ENCODE results near the gene OR2S2.

DNA sequence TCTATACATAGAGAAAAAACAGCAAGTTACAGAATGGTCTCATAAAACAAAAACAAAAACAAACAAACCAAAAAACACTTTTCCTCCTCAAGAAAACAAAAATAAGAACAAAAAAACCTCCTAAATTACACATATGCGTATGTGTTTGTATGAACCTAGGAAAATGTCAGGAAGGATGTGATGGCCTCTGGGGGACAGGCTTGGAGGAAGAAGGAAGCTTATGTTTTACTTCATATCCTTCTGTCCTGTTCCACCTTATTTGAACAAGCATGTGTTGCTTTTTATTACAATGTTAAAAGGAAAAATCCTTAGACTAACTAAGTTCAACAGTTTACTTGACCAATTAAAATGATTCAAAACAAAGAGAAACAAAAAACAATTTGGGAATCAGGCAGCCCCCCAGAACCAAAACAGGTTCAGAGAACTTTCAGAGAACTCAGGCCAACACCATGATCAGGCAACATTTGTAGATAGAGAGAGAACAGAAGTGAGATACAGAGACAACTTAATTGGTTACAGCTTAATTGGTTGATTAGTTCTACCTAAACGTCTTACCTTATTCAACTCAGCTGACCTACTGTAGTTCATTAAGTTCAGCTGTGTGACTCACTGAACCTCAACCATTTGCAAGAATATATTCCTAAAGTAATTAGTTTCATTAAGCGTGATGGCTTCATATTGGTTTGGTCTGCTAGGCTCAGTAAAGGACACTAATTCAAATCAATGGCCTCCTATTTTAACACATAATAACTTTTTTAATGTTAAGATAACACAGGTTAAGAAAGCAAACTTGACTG is 38.5 kb downstream of the OR2S2 start:
- TF ChIP-seq, protein P1, sequence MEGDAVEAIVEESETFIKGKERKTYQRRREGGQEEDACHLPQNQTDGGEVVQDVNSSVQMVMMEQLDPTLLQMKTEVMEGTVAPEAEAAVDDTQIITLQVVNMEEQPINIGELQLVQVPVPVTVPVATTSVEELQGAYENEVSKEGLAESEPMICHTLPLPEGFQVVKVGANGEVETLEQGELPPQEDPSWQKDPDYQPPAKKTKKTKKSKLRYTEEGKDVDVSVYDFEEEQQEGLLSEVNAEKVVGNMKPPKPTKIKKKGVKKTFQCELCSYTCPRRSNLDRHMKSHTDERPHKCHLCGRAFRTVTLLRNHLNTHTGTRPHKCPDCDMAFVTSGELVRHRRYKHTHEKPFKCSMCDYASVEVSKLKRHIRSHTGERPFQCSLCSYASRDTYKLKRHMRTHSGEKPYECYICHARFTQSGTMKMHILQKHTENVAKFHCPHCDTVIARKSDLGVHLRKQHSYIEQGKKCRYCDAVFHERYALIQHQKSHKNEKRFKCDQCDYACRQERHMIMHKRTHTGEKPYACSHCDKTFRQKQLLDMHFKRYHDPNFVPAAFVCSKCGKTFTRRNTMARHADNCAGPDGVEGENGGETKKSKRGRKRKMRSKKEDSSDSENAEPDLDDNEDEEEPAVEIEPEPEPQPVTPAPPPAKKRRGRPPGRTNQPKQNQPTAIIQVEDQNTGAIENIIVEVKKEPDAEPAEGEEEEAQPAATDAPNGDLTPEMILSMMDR (IDR thresholded peaks at IDR 0.05), result no peak
- no peak for TF ChIP-seq POLR2A (IDR thresholded peaks at IDR 0.05)

Data from right lobe of liver (tissue), 4 donors.